Lung (tissue), 12 donors: ENCODE measurements around the gene MIPOL1. TPM values are rescaled to one million over a fixed set of nuclear protein-coding genes. Genes with fewer than 3 reads are reported as not detected.

Experiments
- ATAC-seq: fragments of 200-7000 bp; cut with Tn5 transposase; one replicate; pipeline ENCODE4 v1.9.1; 2020; ENCODE audit warnings: moderate number of reproducible peaks; ENCODE audit not compliant: insufficient read depth, low FRiP score
- DNase-seq, 3 donors: peaks; one replicate each; pipeline ENCODE4 v3.0.0-alpha.2; 2013 to 2017
- H3K27ac ChIP-seq, 2 donors: one replicate each; pipeline ENCODE4 v1.5.1; 2013; ENCODE audit warnings: mild to moderate bottlenecking in 2 of 2, moderate library complexity in 2 of 2, control low read depth in 1 of 2, inconsistent platforms in 1 of 2, low read depth in 1 of 2, low read length in 1 of 2
- H3K27me3 ChIP-seq, 3 donors: one replicate each; pipeline ENCODE4 v1.5.1; 2013; ENCODE audit warnings: low read length in 2 of 3; ENCODE audit not compliant: control insufficient read depth in 3 of 3, insufficient read depth in 3 of 3
- H3K36me3 ChIP-seq, 4 donors: one replicate each; pipeline ENCODE4 v1.5.1; 2013; ENCODE audit warnings: low read length in 4 of 4, mild to moderate bottlenecking in 1 of 4, moderate library complexity in 1 of 4; ENCODE audit not compliant: control insufficient read depth in 4 of 4, insufficient read depth in 4 of 4
- H3K4me1 ChIP-seq, 5 donors: one replicate each; pipeline ENCODE4 v1.5.1; 2013; ENCODE audit warnings: low read length in 5 of 5, mild to moderate bottlenecking in 2 of 5, moderate library complexity in 1 of 5; ENCODE audit not compliant: control insufficient read depth in 5 of 5, insufficient read depth in 5 of 5
- H3K4me3 ChIP-seq: one replicate; pipeline ENCODE4 v1.5.1; 2013; ENCODE audit warnings: mild to moderate bottlenecking, control low read depth, moderate library complexity
- H3K9ac ChIP-seq, 2 donors: one replicate each; pipeline ENCODE4 v1.5.1; 2013; ENCODE audit warnings: low read length in 2 of 2, control low read depth in 1 of 2; ENCODE audit not compliant: insufficient read depth in 1 of 2
- H3K9me3 ChIP-seq, 4 donors: one replicate each; pipeline ENCODE4 v1.5.1; 2013; ENCODE audit warnings: low read length in 3 of 4, mild to moderate bottlenecking in 1 of 4, moderate library complexity in 1 of 4; ENCODE audit not compliant: control insufficient read depth in 4 of 4, insufficient read depth in 3 of 4
- CTCF ChIP-seq: IDR thresholded peaks from 2 replicates; pipeline ENCODE4 v1.5.1; 2012; ENCODE audit warnings: mild to moderate bottlenecking; ENCODE audit errors: control extremely low read depth, extremely low read depth
- WGBS, 2 donors: extraction: QIAGEN DNeasy Blood & Tissue Kit; methylation state at CpG; one replicate each; pipeline ENCODE4 v1.1.7; 2013; 5-methylcytosine and 5-hydroxymethylcytosine counted together
- polyA plus RNA-seq, 2 donors: library from polyadenylated mRNA; stranded (reverse); fragments of 200-250 nt; gene quantifications; one replicate each; pipeline ENCODE4 v1.2.1, GENCODE V29; 2013
- total RNA-seq, 2 donors: library from RNA; depleted of rRNA in 1 of 2; stranded (reverse); fragments of >200 nt in 1 of 2; gene quantifications; one replicate each; pipeline ENCODE4 v1.2.1, GENCODE V29; 2014 to 2021
- donor health status: control.
- donor health status: control.
- donor health status: Bipolar disorder and iron deficiency.
- donor health status: healthy.
- donor health status: DM: yes; HTN: yes; CAD: no.

MIPOL1 gene
- total and polyA plus RNA-seq, 4 donors, result 2.3 to 49.9 (median 7.0) TPM

GRCh38 chr14:37491076-37491475 lies 293.3 kb downstream of the MIPOL1 start:
- Histone ChIP-seq H3K9me3 (peaks cover 0 to 1% (median 0%) of the 10 kb centered on the region in 4 donors), H3K27me3 (no peaks in the 10 kb centered on the region), H3K27ac (no peak overlapping the region), H3K36me3 (no peaks in the 10 kb centered on the region), H3K9ac (no peak overlapping the region), H3K4me1 (no peaks in the 10 kb centered on the region), H3K4me3 (no peak overlapping the region)
- ATAC-seq, result no peak
- TF ChIP-seq CTCF, result no peak
- WGBS, 2 donors, result 79 to 84% methylated on average over 5 of the region's 5 CpGs
- DNase-seq, result no peak

- Histone ChIP-seq H3K9me3 (peaks cover 0 to 1% (median 0%) of the 10 kb centered on the region in 4 donors), H3K36me3 (no peaks in the 10 kb centered on the region), H3K27me3 (no peaks in the 10 kb centered on the region), H3K27ac (no peak overlapping the region), H3K9ac (no peak overlapping the region), H3K4me3 (no peak overlapping the region), H3K4me1 (no peaks in the 10 kb centered on the region)
- no peak for TF ChIP-seq CTCF
- ATAC-seq (no peak), DNase-seq (no peak)
- WGBS, 2 donors, result 87 to 88% methylated on average over 2 of the region's 2 CpGs
Observed at GRCh38 chr14:37493606-37494005, 295.9 kb downstream of the MIPOL1 start.

DNA sequence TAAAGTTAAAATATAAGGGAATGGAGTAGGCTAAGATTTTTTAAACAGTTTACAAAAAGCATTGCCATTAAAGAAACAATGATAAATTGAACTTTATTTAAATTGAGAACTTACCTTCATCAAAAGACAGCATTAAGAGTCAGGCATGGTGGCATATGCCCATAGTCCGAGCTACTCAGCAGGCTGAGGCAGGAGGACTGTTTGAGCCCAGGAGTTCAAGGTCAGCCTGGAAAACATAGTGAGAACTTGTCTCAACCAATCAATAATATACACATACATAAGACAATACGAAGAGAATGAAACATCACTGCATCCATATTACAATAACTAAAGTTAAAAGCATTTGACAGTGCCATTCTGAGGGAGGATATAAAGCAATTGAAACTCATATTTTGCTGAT lies 299.7 kb downstream of the MIPOL1 start:
- WGBS, 2 donors, result 88 to 91% methylated on average over 2 of the region's 2 CpGs
- TF ChIP-seq CTCF, result no peak
- Histone ChIP-seq H3K4me1 (no peaks in the 10 kb centered on the region), H3K36me3 (peaks cover 0 to 2% (median 0%) of the 10 kb centered on the region in 4 donors), H3K9me3 (no peaks in the 10 kb centered on the region), H3K9ac (no peak overlapping the region), H3K27ac (no peak overlapping the region), H3K4me3 (no peak overlapping the region), H3K27me3 (no peaks in the 10 kb centered on the region)
- DNase-seq, result no peak
- no peak for ATAC-seq

GRCh38 chr14:37501877-37502276 lies 304.1 kb downstream of the MIPOL1 start:
- Histone ChIP-seq H3K27me3 (no peaks in the 10 kb centered on the region), H3K9ac (no peak overlapping the region), H3K36me3 (peaks cover 0 to 2% (median 0%) of the 10 kb centered on the region in 4 donors), H3K4me1 (no peaks in the 10 kb centered on the region), H3K4me3 (no peak overlapping the region), H3K9me3 (no peaks in the 10 kb centered on the region), H3K27ac (no peak overlapping the region)
- ATAC-seq (no peak), DNase-seq (no peak)
- no peak for TF ChIP-seq CTCF
- WGBS, 2 donors, result 87 to 91% methylated on average over 5 of the region's 5 CpGs
